GM21723 (cell line): ENCODE measurements around the gene ZYX.
"Not testable (repeated sequence)": the region's sequence is repeated elsewhere in the genome, so short reads cannot be mapped to it uniquely, and the experiment has no call there.

Source experiments
- ATAC-seq: cut with Tn5 transposase; IDR thresholded peaks from one replicate; pipeline ENCODE4 v1.9.1; 2021; ENCODE audit warnings: mild to moderate bottlenecking, moderate library complexity; ENCODE audit not compliant: unreplicated experiment

ZYX gene

GRCh38 chr7:143416565-143417149, 35.5 kb downstream of the ZYX start:
- no peak for ATAC-seq

GRCh38 chr7:143417734-143418383, 36.7 kb downstream of the ZYX start:
- ATAC-seq = no peak

- ATAC-seq = no peak
Observed at GRCh38 chr7:143418681-143419458, 37.7 kb downstream of the ZYX start.

- no peak for ATAC-seq
Observed at GRCh38 chr7:143419880-143420279, 38.7 kb downstream of the ZYX start.

GRCh38 chr7:143420624-143421023, 39.5 kb downstream of the ZYX start:
- ATAC-seq = not testable (repeated sequence)

- ATAC-seq = no peak
Observed at GRCh38 chr7:143422033-143422432, 40.9 kb downstream of the ZYX start.

- ATAC-seq = not testable (repeated sequence)
Observed at GRCh38 chr7:143424476-143424875, 43.3 kb downstream of the ZYX start.

GRCh38 chr7:143426479-143427142, 45.5 kb downstream of the ZYX start:
- ATAC-seq = no peak

- no peak for ATAC-seq
Observed at GRCh38 chr7:143429770-143430698, 48.9 kb downstream of the ZYX start.

- no peak for ATAC-seq
Observed at GRCh38 chr7:143431109-143431508, 50.0 kb downstream of the ZYX start.

GRCh38 chr7:143433759-143434158, 52.6 kb downstream of the ZYX start:
- ATAC-seq = no peak

- ATAC-seq = no peak
Observed at GRCh38 chr7:143434660-143435059, 53.5 kb downstream of the ZYX start.

GRCh38 chr7:143435266-143435665, 54.1 kb downstream of the ZYX start:
- no peak for ATAC-seq

GRCh38 chr7:143436325-143436946, 55.3 kb downstream of the ZYX start:
- ATAC-seq = peak; percentile 65

- no peak for ATAC-seq
Observed at GRCh38 chr7:143437578-143437977, 56.4 kb downstream of the ZYX start.

- ATAC-seq = no peak
Observed at GRCh38 chr7:143439866-143440265, 58.7 kb downstream of the ZYX start.
